Smooth muscle cell (in vitro differentiated cells): ENCODE measurements around the gene NFASC. TPM values are rescaled to one million over a fixed set of nuclear protein-coding genes. Genes with fewer than 3 reads are reported as not detected.

Source experiments
- DNase-seq: peaks from one replicate; lab custom pipeline; 2025; ENCODE audit not compliant: unreplicated experiment; lab: John Stamatoyannopoulos, UW
- H2AFZ ChIP-seq: fragments of 200-600 bp; sonication (generic); 2 replicates; pipeline ENCODE4 v1.6.0; 2016; ENCODE audit warnings: antibody characterized with exemption, low read depth, mild to moderate bottlenecking
- H3F3A ChIP-seq: fragments of 200-600 bp; sonication (generic); 2 replicates; pipeline ENCODE4 v1.6.0; 2017; ENCODE audit warnings: antibody characterized with exemption, low read depth
- H3K27ac ChIP-seq: fragments of 200-600 bp; sonication (generic); 2 replicates; pipeline ENCODE4 v1.5.1; 2016; ENCODE audit warnings: low read depth, mild to moderate bottlenecking
- H3K27me3 ChIP-seq: fragments of 200-600 bp; sonication (generic); 2 replicates; pipeline ENCODE4 v1.6.1; 2016; ENCODE audit warnings: low read depth, mild to moderate bottlenecking
- H3K36me3 ChIP-seq: fragments of 200-600 bp; sonication (generic); 2 replicates; pipeline ENCODE4 v1.5.1; 2016; ENCODE audit warnings: low read depth
- H3K4me1 ChIP-seq: fragments of 200-600 bp; sonication (generic); 2 replicates; pipeline ENCODE4 v1.5.1; 2016; ENCODE audit warnings: low read depth
- H3K4me2 ChIP-seq: fragments of 200-600 bp; sonication (generic); 2 replicates; pipeline ENCODE4 v1.6.0; 2016; ENCODE audit warnings: mild to moderate bottlenecking
- H3K4me3 ChIP-seq: fragments of 200-600 bp; sonication (generic); 2 replicates; pipeline ENCODE4 v1.5.1; 2016; ENCODE audit warnings: mild to moderate bottlenecking
- H3K79me2 ChIP-seq: fragments of 200-600 bp; sonication (generic); 2 replicates; pipeline ENCODE4 v1.6.0; 2016; ENCODE audit warnings: low read depth, mild to moderate bottlenecking
- H3K9ac ChIP-seq: fragments of 200-600 bp; sonication (generic); 2 replicates; pipeline ENCODE4 v1.6.0; 2016; ENCODE audit warnings: low read depth
- H3K9me3 ChIP-seq: fragments of 200-600 bp; sonication (generic); replicated peaks from 2 replicates; pipeline ENCODE4 v1.5.1; 2016; ENCODE audit warnings: low read depth
- H4K20me1 ChIP-seq: fragments of 200-600 bp; sonication (generic); 2 replicates; pipeline ENCODE4 v1.6.0; 2016; ENCODE audit warnings: low read depth
- CTCF ChIP-seq: fragments of 200-600 bp; sonication (generic); IDR thresholded peaks from 2 replicates; pipeline ENCODE4 v1.5.1; 2017; ENCODE audit warnings: borderline replicate concordance, mild to moderate bottlenecking, antibody characterized with exemption; ENCODE audit not compliant: insufficient read depth, poor library complexity, severe bottlenecking
- WGBS: methylation state at CpG from one replicate; pipeline ENCODE4 v1.1.7; 2016; ENCODE audit warnings: low lambda C conversion rate; 5-methylcytosine and 5-hydroxymethylcytosine counted together
- polyA plus RNA-seq: library from polyadenylated mRNA; unstranded; fragments of >200 nt; fragmentation: Nextera tagmentation; extraction: Ambion mirVana; gene quantifications from 2 replicates; pipeline ENCODE4 v1.2.1, GENCODE V29; 2016
- total RNA-seq: library from RNA; depleted of rRNA; stranded (reverse); fragments of >200 nt; gene quantifications from 2 replicates; pipeline ENCODE4 v1.2.3, GENCODE V29; 2014

NFASC gene
- total and polyA plus RNA-seq, 2 experiments from 2014 or later, result 0.09 to 0.63 TPM

- Histone ChIP-seq H4K20me1 (no peaks in the 10 kb centered on the region), H3K36me3 (no peaks in the 10 kb centered on the region), H3F3A (no peaks in the 10 kb centered on the region), H3K9ac (no peak overlapping the region), H3K4me2 (no peak overlapping the region), H3K4me1 (peaks cover 3% of the 10 kb centered on the region), H3K4me3 (no peak overlapping the region), H3K9me3 (no peaks in the 10 kb centered on the region), H3K27me3 (peaks cover 17% of the 10 kb centered on the region), H2AFZ (no peak overlapping the region), H3K27ac (no peak overlapping the region), H3K79me2 (no peaks in the 10 kb centered on the region)
- TF ChIP-seq CTCF, result no peak
- WGBS, result 87% methylated on average over 10 of the region's 10 CpGs
- no peak for DNase-seq
These were observed 2.9 kb upstream of the NFASC start for GRCh38 chr1:204867666-204868339.

GRCh38 chr1:204868340-204868700, 2.3 kb upstream of the NFASC start:
- H3K4me3 ChIP-seq, result no peak overlapping the region
- no peaks in the 10 kb centered on the region for H3K9me3 ChIP-seq
- H3K4me2 ChIP-seq, result no peak overlapping the region
- no peaks in the 10 kb centered on the region for H4K20me1 ChIP-seq
- H3K79me2 ChIP-seq, result no peaks in the 10 kb centered on the region
- peaks cover 3% of the 10 kb centered on the region for H3K4me1 ChIP-seq
- DNase-seq, result no peak
- no peaks in the 10 kb centered on the region for H3K36me3 ChIP-seq
- WGBS, result 88% methylated on average over 7 of the region's 7 CpGs
- no peak for TF ChIP-seq CTCF
- no peak overlapping the region for H3K9ac ChIP-seq
- H3K27ac ChIP-seq, result no peak overlapping the region
- H3K27me3 ChIP-seq, result peaks cover 16% of the 10 kb centered on the region
- H3F3A ChIP-seq, result no peaks in the 10 kb centered on the region
- H2AFZ ChIP-seq, result no peak overlapping the region

GRCh38 chr1:204869097-204869496, 1.6 kb upstream of the NFASC start:
- Histone ChIP-seq H3K79me2 (no peaks in the 10 kb centered on the region), H3F3A (no peaks in the 10 kb centered on the region), H3K9ac (no peak overlapping the region), H3K4me2 (no peak overlapping the region), H4K20me1 (no peaks in the 10 kb centered on the region), H3K27ac (no peak overlapping the region), H3K9me3 (no peaks in the 10 kb centered on the region), H3K27me3 (peaks cover 13% of the 10 kb centered on the region), H2AFZ (no peak overlapping the region), H3K4me3 (no peak overlapping the region), H3K4me1 (peaks cover 3% of the 10 kb centered on the region), H3K36me3 (no peaks in the 10 kb centered on the region)
- no peak for DNase-seq
- 93% methylated on average over 3 of the region's 3 CpGs for WGBS
- TF ChIP-seq CTCF, result no peak

- H3K27ac ChIP-seq, result no peak overlapping the region
- no peak overlapping the region for H2AFZ ChIP-seq
- no peak for TF ChIP-seq CTCF
- no peaks in the 10 kb centered on the region for H3K79me2 ChIP-seq
- no peaks in the 10 kb centered on the region for H4K20me1 ChIP-seq
- no peaks in the 10 kb centered on the region for H3K36me3 ChIP-seq
- no peak for DNase-seq
- peaks cover 3% of the 10 kb centered on the region for H3K4me1 ChIP-seq
- H3F3A ChIP-seq, result no peaks in the 10 kb centered on the region
- 91% methylated on average over 5 of the region's 5 CpGs for WGBS
- no peaks in the 10 kb centered on the region for H3K27me3 ChIP-seq
- H3K9me3 ChIP-seq, result no peaks in the 10 kb centered on the region
- no peak overlapping the region for H3K9ac ChIP-seq
- H3K4me3 ChIP-seq, result no peak overlapping the region
- H3K4me2 ChIP-seq, result no peak overlapping the region
These were observed 859 bp downstream of the NFASC start for GRCh38 chr1:204871405-204872037.
